Panc1 (cell line): ENCODE measurements around the gene CELF2. TPM values are rescaled to one million over a fixed set of nuclear protein-coding genes. Genes with fewer than 3 reads are reported as not detected.

Experiments
- ATAC-seq: fragments of 200-7000 bp; cut with Tn5 transposase; 2 replicates; pipeline ENCODE4 v1.9.1; 2020; ENCODE audit warnings: mild to moderate bottlenecking, moderate library complexity
- BruUV-seq: library from RNA; stranded (reverse); fragments of 400-500 nt; replicated peaks from 2 replicates; lab custom pipeline; 2021; lab: Mats Ljungman, UMichigan
- CTCF ChIA-PET: fragments of 300-600 bp; sonication (Branson Sonifier 250); formaldehyde crosslinking; loops from one replicate; lab custom pipeline; 2022; ENCODE audit warnings: antibody characterized with exemption; lab: Charles Lee
- POLR2A ChIA-PET: fragments of 300-600 bp; sonication (Branson Sonifier 250); formaldehyde crosslinking; loops from one replicate; lab custom pipeline; 2022; ENCODE audit warnings: antibody characterized with exemption; lab: Charles Lee
- DNase-seq: peaks from one replicate; pipeline ENCODE4 v3.0.0-alpha.2; 2010; ENCODE audit warnings: low read depth, low spot score
- H3K27ac ChIP-seq: 2 replicates; pipeline ENCODE4 v1.5.1; 2011; ENCODE audit warnings: mild to moderate bottlenecking, low read length, inconsistent platforms
- H3K27me3 ChIP-seq: fragments of 200-500 bp; sonication (Bioruptor generic); 2 replicates; pipeline ENCODE4 v1.6.0; 2014; ENCODE audit warnings: low read length, inconsistent platforms; ENCODE audit not compliant: control insufficient read depth, insufficient read depth
- H3K36me3 ChIP-seq: fragments of 200-500 bp; sonication (Bioruptor generic); 2 replicates; pipeline ENCODE4 v1.5.1; 2014; ENCODE audit warnings: inconsistent platforms, mild to moderate bottlenecking, low read length, moderate library complexity; ENCODE audit not compliant: control insufficient read depth, insufficient read depth
- H3K4me1 ChIP-seq: 2 replicates; pipeline ENCODE4 v1.5.1; 2011; ENCODE audit warnings: inconsistent platforms, mild to moderate bottlenecking, low read length, moderate library complexity; ENCODE audit not compliant: control insufficient read depth, insufficient read depth
- H3K4me3 ChIP-seq, 2 experiments: 2 replicates each; pipeline ENCODE4 v1.5.1; 2011 to 2012; ENCODE audit warnings: low read depth in 2 of 2, low read length in 2 of 2, mild to moderate bottlenecking in 2 of 2, inconsistent platforms in 1 of 2, moderate library complexity in 1 of 2
- H3K9me3 ChIP-seq: fragments of 200-500 bp; sonication (Bioruptor generic); 2 replicates; pipeline ENCODE4 v1.5.1; 2014; ENCODE audit warnings: low read depth, mild to moderate bottlenecking, inconsistent platforms, low read length, moderate library complexity; ENCODE audit not compliant: control insufficient read depth, insufficient read depth
- POLR2AphosphoS5 ChIP-seq: IDR thresholded peaks from 2 replicates; pipeline ENCODE4 v1.6.1; 2012; ENCODE audit warnings: mild to moderate bottlenecking, low read depth, low read length, moderate library complexity
- SIN3A ChIP-seq: IDR thresholded peaks from 2 replicates; pipeline ENCODE4 v1.6.1; 2012; ENCODE audit warnings: low read depth, mild to moderate bottlenecking, low read length, moderate library complexity, borderline replicate concordance; ENCODE audit not compliant: insufficient read depth
- TCF7L2 ChIP-seq: IDR thresholded peaks from 2 replicates; pipeline ENCODE4 v1.6.1; 2011; ENCODE audit warnings: mild to moderate bottlenecking, low read depth, low read length, inconsistent platforms
- in situ Hi-C: cut with HindIII; loops from 2 replicates; pipeline ENCODE4 v1.10.0; 2016; ENCODE audit warnings: low sequenced_read_pairs, low pct_unique_long_range_greater_than_20kb
- intact Hi-C: fragments of 100-400 bp; cut with micrococcal nuclease; formaldehyde crosslinking; loops from one replicate; pipeline ENCODE4 v1.10.0; 2022; ENCODE audit not compliant: unreplicated experiment
- total RNA-seq: library from RNA; stranded (reverse); gene quantifications from one replicate; pipeline ENCODE4 v1.2.1, GENCODE V29; 2021; ENCODE audit not compliant: unreplicated experiment
- TF ChIP-seq, protein P1 (sequence below), 2 experiments: IDR thresholded peaks; 2 replicates each; pipeline ENCODE4 v1.6.1; 2011 to 2012; ENCODE audit warnings: low read depth in 2 of 2, control low read depth in 1 of 2, low read length in 1 of 2, mild to moderate bottlenecking in 1 of 2, moderate library complexity in 1 of 2; ENCODE audit not compliant: insufficient read depth in 1 of 2
- TF ChIP-seq, protein P2 (sequence below): fragments of 450-650 bp; IDR thresholded peaks from 2 replicates; pipeline ENCODE4 v1.5.1; 2017; ENCODE audit warnings: mild to moderate bottlenecking

Gene CELF2
- total RNA-seq, 1 experiment from 2014 or later = 0.44 TPM

GRCh38 chr10:11037991-11038390 lies 20.3 kb downstream of the CELF2 start:
- Histone ChIP-seq H3K4me3 (no peak overlapping the region), H3K27me3 (no peaks in the 10 kb centered on the region), H3K9me3 (no peaks in the 10 kb centered on the region), H3K27ac (no peak overlapping the region), H3K36me3 (no peaks in the 10 kb centered on the region), H3K4me1 (no peaks in the 10 kb centered on the region)
- BruUV-seq = no TSS peak
- ChIA-PET CTCF (no interaction called here), POLR2A (interaction anchor here (0.7 kb wide), 1 partner anchor 33 kb away, joined by 3 read pairs; no protein-coding TSS in a partner anchor)
- in situ Hi-C loops = no loop called here
- no peak for ATAC-seq
- no peak for DNase-seq
- intact Hi-C loops = loop anchor here (10.0 kb wide), 1 partner anchor 1703 kb away; no protein-coding TSS in a partner anchor
- TF ChIP-seq SIN3A (no peak), TCF7L2 (no peak), POLR2AphosphoS5 (no peak)
- TF ChIP-seq, protein P1, sequence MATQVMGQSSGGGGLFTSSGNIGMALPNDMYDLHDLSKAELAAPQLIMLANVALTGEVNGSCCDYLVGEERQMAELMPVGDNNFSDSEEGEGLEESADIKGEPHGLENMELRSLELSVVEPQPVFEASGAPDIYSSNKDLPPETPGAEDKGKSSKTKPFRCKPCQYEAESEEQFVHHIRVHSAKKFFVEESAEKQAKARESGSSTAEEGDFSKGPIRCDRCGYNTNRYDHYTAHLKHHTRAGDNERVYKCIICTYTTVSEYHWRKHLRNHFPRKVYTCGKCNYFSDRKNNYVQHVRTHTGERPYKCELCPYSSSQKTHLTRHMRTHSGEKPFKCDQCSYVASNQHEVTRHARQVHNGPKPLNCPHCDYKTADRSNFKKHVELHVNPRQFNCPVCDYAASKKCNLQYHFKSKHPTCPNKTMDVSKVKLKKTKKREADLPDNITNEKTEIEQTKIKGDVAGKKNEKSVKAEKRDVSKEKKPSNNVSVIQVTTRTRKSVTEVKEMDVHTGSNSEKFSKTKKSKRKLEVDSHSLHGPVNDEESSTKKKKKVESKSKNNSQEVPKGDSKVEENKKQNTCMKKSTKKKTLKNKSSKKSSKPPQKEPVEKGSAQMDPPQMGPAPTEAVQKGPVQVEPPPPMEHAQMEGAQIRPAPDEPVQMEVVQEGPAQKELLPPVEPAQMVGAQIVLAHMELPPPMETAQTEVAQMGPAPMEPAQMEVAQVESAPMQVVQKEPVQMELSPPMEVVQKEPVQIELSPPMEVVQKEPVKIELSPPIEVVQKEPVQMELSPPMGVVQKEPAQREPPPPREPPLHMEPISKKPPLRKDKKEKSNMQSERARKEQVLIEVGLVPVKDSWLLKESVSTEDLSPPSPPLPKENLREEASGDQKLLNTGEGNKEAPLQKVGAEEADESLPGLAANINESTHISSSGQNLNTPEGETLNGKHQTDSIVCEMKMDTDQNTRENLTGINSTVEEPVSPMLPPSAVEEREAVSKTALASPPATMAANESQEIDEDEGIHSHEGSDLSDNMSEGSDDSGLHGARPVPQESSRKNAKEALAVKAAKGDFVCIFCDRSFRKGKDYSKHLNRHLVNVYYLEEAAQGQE (IDR thresholded peaks at IDR 0.05; ENCODE audit: insufficient read depth in 1 of 2, low read depth in 2 of 2, low read length in 1 of 2) = no peak
- TF ChIP-seq, protein P2, sequence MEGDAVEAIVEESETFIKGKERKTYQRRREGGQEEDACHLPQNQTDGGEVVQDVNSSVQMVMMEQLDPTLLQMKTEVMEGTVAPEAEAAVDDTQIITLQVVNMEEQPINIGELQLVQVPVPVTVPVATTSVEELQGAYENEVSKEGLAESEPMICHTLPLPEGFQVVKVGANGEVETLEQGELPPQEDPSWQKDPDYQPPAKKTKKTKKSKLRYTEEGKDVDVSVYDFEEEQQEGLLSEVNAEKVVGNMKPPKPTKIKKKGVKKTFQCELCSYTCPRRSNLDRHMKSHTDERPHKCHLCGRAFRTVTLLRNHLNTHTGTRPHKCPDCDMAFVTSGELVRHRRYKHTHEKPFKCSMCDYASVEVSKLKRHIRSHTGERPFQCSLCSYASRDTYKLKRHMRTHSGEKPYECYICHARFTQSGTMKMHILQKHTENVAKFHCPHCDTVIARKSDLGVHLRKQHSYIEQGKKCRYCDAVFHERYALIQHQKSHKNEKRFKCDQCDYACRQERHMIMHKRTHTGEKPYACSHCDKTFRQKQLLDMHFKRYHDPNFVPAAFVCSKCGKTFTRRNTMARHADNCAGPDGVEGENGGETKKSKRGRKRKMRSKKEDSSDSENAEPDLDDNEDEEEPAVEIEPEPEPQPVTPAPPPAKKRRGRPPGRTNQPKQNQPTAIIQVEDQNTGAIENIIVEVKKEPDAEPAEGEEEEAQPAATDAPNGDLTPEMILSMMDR = no peak

GRCh38 chr10:11042357-11042756 lies 24.7 kb downstream of the CELF2 start:
- no peak for TF ChIP-seq POLR2AphosphoS5
- no peak for TF ChIP-seq SIN3A
- no peak for TF ChIP-seq TCF7L2
- TF ChIP-seq, protein P2 = no peak
- TF ChIP-seq, protein P1 (IDR thresholded peaks at IDR 0.05; ENCODE audit: insufficient read depth in 1 of 2, low read depth in 2 of 2, low read length in 1 of 2) = no peak
- Histone ChIP-seq H3K9me3 (no peaks in the 10 kb centered on the region), H3K27ac (no peak overlapping the region), H3K27me3 (no peaks in the 10 kb centered on the region), H3K4me3 (no peak overlapping the region), H3K36me3 (no peaks in the 10 kb centered on the region), H3K4me1 (no peaks in the 10 kb centered on the region)
- ATAC-seq = no peak
- no TSS peak for BruUV-seq
- intact Hi-C loops (no loop called here), in situ Hi-C loops (no loop called here)
- no peak for DNase-seq
- CTCF ChIA-PET = no interaction called here
- POLR2A ChIA-PET = no interaction called here
